Measurements from ENCODE around the gene ALDH1A1. TPM values are rescaled to one million over a fixed set of nuclear protein-coding genes. Genes with fewer than 3 reads are reported as not detected.

Gene ALDH1A1
- total RNA-seq, 4 donors from 2014 or later: 86.4 to 247 (median 156) TPM

- 62% methylated on average over 4 of the region's 4 CpGs for WGBS, 2 donors
- no peak overlapping the region for H3K4me3 ChIP-seq
- no peak overlapping the region for H3K27ac ChIP-seq
- H3K36me3 ChIP-seq: peaks cover 0 to 28% (median 0%) of the 10 kb centered on the region in 3 donors
- no peaks in the 10 kb centered on the region for H3K9me3 ChIP-seq
- H3K27me3 ChIP-seq: no peaks in the 10 kb centered on the region
- no peak for TF ChIP-seq POLR2A (IDR thresholded peaks at IDR 0.05)
- no peak for DNase-seq (ENCODE audit: low spot score in 2 of 2)
- no peaks in the 10 kb centered on the region for H3K4me1 ChIP-seq
Measured at GRCh38 chr9:72898784-72899733, 53.8 kb downstream of the ALDH1A1 start.

GRCh38 chr9:72898360-72898759 lies 54.5 kb downstream of the ALDH1A1 start:
- DNase-seq (ENCODE audit: low spot score in 2 of 2): no peak
- WGBS, 2 donors: 80 to 91% methylated on average over 2 of the region's 2 CpGs
- no peak overlapping the region for H3K27ac ChIP-seq
- no peak overlapping the region for H3K4me3 ChIP-seq
- no peaks in the 10 kb centered on the region for H3K9me3 ChIP-seq
- H3K36me3 ChIP-seq: peaks cover 0 to 27% (median 0%) of the 10 kb centered on the region in 3 donors
- no peak for TF ChIP-seq POLR2A (IDR thresholded peaks at IDR 0.05)
- TF ChIP-seq EP300 (IDR thresholded peaks at IDR 0.05): no peak
- TF ChIP-seq CTCF (IDR thresholded peaks at IDR 0.05): no peak
- no peaks in the 10 kb centered on the region for H3K4me1 ChIP-seq
- no peaks in the 10 kb centered on the region for H3K27me3 ChIP-seq

- H3K36me3 ChIP-seq: peaks cover 0 to 29% (median 0%) of the 10 kb centered on the region in 3 donors
- 63 to 64% methylated on average over 3 of the region's 3 CpGs for WGBS, 2 donors
Measured at GRCh38 chr9:72897069-72897649, 55.7 kb downstream of the ALDH1A1 start.

GRCh38 chr9:72896439-72896838 lies 56.4 kb downstream of the ALDH1A1 start:
- no peaks in the 10 kb centered on the region for H3K9me3 ChIP-seq
- H3K4me1 ChIP-seq: no peaks in the 10 kb centered on the region
- no peak overlapping the region for H3K27ac ChIP-seq
- TF ChIP-seq CTCF (IDR thresholded peaks at IDR 0.05): no peak
- no peak for TF ChIP-seq EP300 (IDR thresholded peaks at IDR 0.05)
- TF ChIP-seq POLR2A (IDR thresholded peaks at IDR 0.05): no peak
- no peak for DNase-seq (ENCODE audit: low spot score in 2 of 2)
- H3K4me3 ChIP-seq: no peak overlapping the region
- H3K27me3 ChIP-seq: no peaks in the 10 kb centered on the region
- H3K36me3 ChIP-seq: peaks cover 0 to 33% (median 0%) of the 10 kb centered on the region in 3 donors
- WGBS, 2 donors: 38 to 45% methylated on average over 1 of the region's 1 CpG

More at GRCh38 chr9:72897069-72897649, 55.7 kb downstream of the ALDH1A1 start:
- H3K9me3 ChIP-seq: no peaks in the 10 kb centered on the region
- H3K27ac ChIP-seq: no peak overlapping the region
- TF ChIP-seq EP300 (IDR thresholded peaks at IDR 0.05): no peak
- no peak overlapping the region for H3K4me3 ChIP-seq
- H3K27me3 ChIP-seq: no peaks in the 10 kb centered on the region
- no peak for DNase-seq (ENCODE audit: low spot score in 2 of 2)
- no peaks in the 10 kb centered on the region for H3K4me1 ChIP-seq

GRCh38 chr9:72895122-72895521 lies 57.7 kb downstream of the ALDH1A1 start:
- no peak overlapping the region for H3K4me3 ChIP-seq
- H3K27ac ChIP-seq: no peak overlapping the region
- no peaks in the 10 kb centered on the region for H3K27me3 ChIP-seq
- H3K36me3 ChIP-seq: peaks cover 0 to 25% (median 0%) of the 10 kb centered on the region in 3 donors
- H3K9me3 ChIP-seq: no peaks in the 10 kb centered on the region
- TF ChIP-seq CTCF (IDR thresholded peaks at IDR 0.05) (no peak), POLR2A (IDR thresholded peaks at IDR 0.05) (no peak), EP300 (IDR thresholded peaks at IDR 0.05) (no peak)
- no peaks in the 10 kb centered on the region for H3K4me1 ChIP-seq
- no peak for DNase-seq (ENCODE audit: low spot score in 2 of 2)
- WGBS, 2 donors: 92 to 98% methylated on average over 2 of the region's 2 CpGs

- Histone ChIP-seq H3K27me3 (no peaks in the 10 kb centered on the region), H3K27ac (no peak overlapping the region), H3K36me3 (peaks cover 0 to 22% (median 0%) of the 10 kb centered on the region in 3 donors), H3K9me3 (no peaks in the 10 kb centered on the region), H3K4me1 (no peaks in the 10 kb centered on the region), H3K4me3 (no peak overlapping the region)
- WGBS, 2 donors: 82 to 89% methylated on average over 5 of the region's 5 CpGs
- TF ChIP-seq CTCF (IDR thresholded peaks at IDR 0.05): no peak
- TF ChIP-seq POLR2A (IDR thresholded peaks at IDR 0.05): no peak
- no peak for TF ChIP-seq EP300 (IDR thresholded peaks at IDR 0.05)
- no peak for DNase-seq (ENCODE audit: low spot score in 2 of 2)
Measured at GRCh38 chr9:72894342-72894741, 58.5 kb downstream of the ALDH1A1 start.

All from tibial nerve (tissue), 4 donors.